Nephron progenitor cell (in vitro differentiated cells): ENCODE results near the gene MYOM1.

Experiments
- DNase-seq: peaks from one replicate; pipeline ENCODE4 v3.0.0; 2021
- H3K27ac Mint-ChIP-seq: 2 replicates; pipeline ENCODE4 v1.8.0; 2021; ENCODE audit warnings: mild to moderate bottlenecking, moderate library complexity, mixed read lengths
- H3K27me3 Mint-ChIP-seq: 2 replicates; pipeline ENCODE4 v1.8.0; 2021; ENCODE audit warnings: mild to moderate bottlenecking, low read depth, mixed read lengths; ENCODE audit not compliant: poor library complexity
- H3K36me3 Mint-ChIP-seq: 2 replicates; pipeline ENCODE4 v1.8.0; 2021; ENCODE audit warnings: low read depth, mixed read lengths
- H3K4me1 Mint-ChIP-seq: 2 replicates; pipeline ENCODE4 v1.8.0; 2021; ENCODE audit warnings: mixed read lengths
- H3K4me3 Mint-ChIP-seq: 2 replicates; pipeline ENCODE4 v1.8.0; 2021; ENCODE audit warnings: mild to moderate bottlenecking, moderate library complexity, mixed read lengths
- H3K9me3 Mint-ChIP-seq: 2 replicates; pipeline ENCODE4 v1.8.0; 2021; ENCODE audit warnings: mild to moderate bottlenecking, moderate library complexity, mixed read lengths
- CTCF ChIP-seq: fragments of 200-600 bp; sonication (generic); IDR thresholded peaks from 2 replicates; pipeline ENCODE4 v1.5.0; 2021; ENCODE audit warnings: antibody characterized with exemption

Gene MYOM1

GRCh38 chr18:3152294-3152693 is 67.5 kb downstream of the MYOM1 start:
- Mint-ChIP-seq H3K27me3 (peaks cover 4% of the 10 kb centered on the region), H3K4me3 (no peak overlapping the region), H3K9me3 (no peaks in the 10 kb centered on the region), H3K36me3 (peaks cover 7% of the 10 kb centered on the region), H3K4me1 (peaks cover 18% of the 10 kb centered on the region), H3K27ac (no peak overlapping the region)
- DNase-seq: no peak
- TF ChIP-seq CTCF: no peak

- Mint-ChIP-seq H3K9me3 (no peaks in the 10 kb centered on the region), H3K4me3 (no peak overlapping the region), H3K36me3 (peaks cover 7% of the 10 kb centered on the region), H3K27ac (peak overlapping the region; percentile 86), H3K27me3 (peaks cover 4% of the 10 kb centered on the region), H3K4me1 (peaks cover 18% of the 10 kb centered on the region)
- DNase-seq: no peak
- TF ChIP-seq CTCF: peak; percentile 88
These were observed 68.1 kb downstream of the MYOM1 start for GRCh38 chr18:3151399-3152264.

GRCh38 chr18:3150688-3151087 is 69.1 kb downstream of the MYOM1 start:
- DNase-seq: no peak
- Mint-ChIP-seq H3K4me3 (no peak overlapping the region), H3K36me3 (peaks cover 7% of the 10 kb centered on the region), H3K4me1 (peaks cover 18% of the 10 kb centered on the region), H3K27me3 (peaks cover 4% of the 10 kb centered on the region), H3K27ac (no peak overlapping the region), H3K9me3 (no peaks in the 10 kb centered on the region)
- no peak for TF ChIP-seq CTCF

GRCh38 chr18:3150274-3150673 is 69.5 kb downstream of the MYOM1 start:
- no peak for TF ChIP-seq CTCF
- Mint-ChIP-seq H3K9me3 (no peaks in the 10 kb centered on the region), H3K27me3 (peaks cover 4% of the 10 kb centered on the region), H3K27ac (no peak overlapping the region), H3K4me3 (no peak overlapping the region), H3K4me1 (peaks cover 18% of the 10 kb centered on the region), H3K36me3 (peaks cover 7% of the 10 kb centered on the region)
- no peak for DNase-seq

GRCh38 chr18:3148930-3149535 is 70.7 kb downstream of the MYOM1 start:
- H3K4me3 Mint-ChIP-seq: no peak overlapping the region
- peaks cover 4% of the 10 kb centered on the region for H3K27me3 Mint-ChIP-seq
- peaks cover 4% of the 10 kb centered on the region for H3K9me3 Mint-ChIP-seq
- peak; percentile 22 for DNase-seq
- peaks cover 18% of the 10 kb centered on the region for H3K4me1 Mint-ChIP-seq
- peaks cover 7% of the 10 kb centered on the region for H3K36me3 Mint-ChIP-seq
- TF ChIP-seq CTCF: no peak
- H3K27ac Mint-ChIP-seq: no peak overlapping the region
